GM10847 (cell line): ENCODE data around the gene NPRL2.
A peak's percentile ranks its signal among the peaks of the same experiment; 100 is the strongest.

Experiments used
- POLR2A ChIP-seq: IDR thresholded peaks from 2 replicates; pipeline ENCODE4 v1.6.1; 2011; ENCODE audit not compliant: insufficient read length; ENCODE audit errors: extremely low read depth

The NPRL2 gene

GRCh38 chr3:50350527-50351322 lies at the start of gene NPRL2, which contains the start of gene CYB561D2:
Gene NPRL2, minus strand, starts transcription at chr3:50350775. Its CDS starts 123 bp downstream, at chr3:50350652.
Gene CYB561D2, plus strand, starts transcription at chr3:50350862. Its CDS starts 572 bp downstream, at chr3:50351434.
- peak; percentile 92 for TF ChIP-seq POLR2A

GRCh38 chr3:50396502-50396901 lies 45.9 kb upstream of the NPRL2 start:
- no peak for TF ChIP-seq POLR2A

- TF ChIP-seq POLR2A: no peak
Measured at GRCh38 chr3:50395070-50395860, 44.7 kb upstream of the NPRL2 start.

DNA sequence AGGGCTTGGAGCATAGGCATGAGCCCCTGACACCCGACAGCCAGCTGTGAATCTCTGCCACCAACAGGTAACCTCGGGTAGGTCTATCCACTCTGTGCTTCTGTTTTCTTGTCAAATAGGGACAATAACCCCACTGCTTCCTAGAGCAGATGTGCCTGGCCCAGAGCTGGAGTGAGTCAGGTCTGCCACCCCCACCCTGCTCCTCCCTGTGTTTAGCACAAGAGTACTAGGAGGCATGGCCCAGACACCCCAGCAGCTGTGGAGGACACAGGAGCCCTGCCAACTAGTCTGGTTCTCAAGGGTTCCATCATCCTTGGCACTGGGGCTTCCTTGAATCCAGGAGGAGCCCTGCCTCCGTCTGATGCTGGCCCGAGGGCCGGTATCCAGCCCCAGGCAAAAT lies 42.5 kb upstream of the NPRL2 start:
- TF ChIP-seq POLR2A: no peak

GRCh38 chr3:50392101-50392715 lies 41.6 kb upstream of the NPRL2 start:
- TF ChIP-seq POLR2A: no peak

GRCh38 chr3:50390508-50391224 lies 40.1 kb upstream of the NPRL2 start:
- no peak for TF ChIP-seq POLR2A

DNA sequence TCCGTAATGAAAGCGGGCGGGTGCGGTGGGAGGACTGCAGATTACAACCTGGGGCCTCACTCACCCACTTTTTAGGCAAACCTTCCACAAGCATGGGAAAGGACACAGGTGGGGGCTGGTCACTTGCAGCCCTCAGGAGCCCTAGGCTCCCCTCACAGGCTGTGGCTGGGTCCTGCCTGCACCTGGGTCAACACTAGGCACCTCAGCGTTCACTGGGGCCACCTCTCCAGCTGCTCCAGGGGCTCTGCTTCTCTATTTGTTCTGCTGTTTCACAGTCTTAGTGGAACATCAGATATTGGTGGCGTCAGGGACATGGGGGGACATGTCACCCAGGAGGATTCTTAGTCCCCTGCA lies 38.8 kb upstream of the NPRL2 start:
- no peak for TF ChIP-seq POLR2A

- no peak for TF ChIP-seq POLR2A
Measured at GRCh38 chr3:50388720-50389413, 38.3 kb upstream of the NPRL2 start.

GRCh38 chr3:50388016-50388719 lies 37.6 kb upstream of the NPRL2 start:
- no peak for TF ChIP-seq POLR2A

DNA sequence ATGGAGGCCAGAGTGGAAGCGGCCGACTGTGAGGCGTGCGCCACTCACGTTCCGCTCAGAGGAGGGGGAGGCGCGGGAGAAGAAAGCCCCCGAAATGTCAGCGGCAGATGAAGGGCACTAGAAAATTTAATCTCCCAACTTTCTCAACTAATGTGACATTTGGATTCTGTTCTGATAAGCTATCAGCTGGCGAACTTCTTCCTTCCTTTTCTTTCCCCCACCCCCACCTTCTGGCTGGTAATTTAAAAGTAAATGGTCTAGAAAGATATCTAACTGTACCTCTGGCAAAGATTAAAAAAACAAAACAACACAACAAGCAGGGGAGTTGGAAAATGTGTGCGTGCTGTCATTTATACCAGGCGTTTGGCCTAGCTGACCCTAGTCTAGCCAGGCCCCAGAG lies 35.2 kb upstream of the NPRL2 start:
- no peak for TF ChIP-seq POLR2A

- no peak for TF ChIP-seq POLR2A
Measured at GRCh38 chr3:50383750-50384149, 33.2 kb upstream of the NPRL2 start.

GRCh38 chr3:50382722-50383121 lies 32.1 kb upstream of the NPRL2 start:
- TF ChIP-seq POLR2A: no peak

GRCh38 chr3:50381383-50381782 lies 30.8 kb upstream of the NPRL2 start:
- no peak for TF ChIP-seq POLR2A
